HG03571 (cell line): ENCODE results near the gene ESF1.
"Not testable (repeated sequence)": the region's sequence is repeated elsewhere in the genome, so short reads cannot be mapped to it uniquely, and the experiment has no call there.

Experiments used
- ATAC-seq: cut with Tn5 transposase; IDR thresholded peaks from one replicate; pipeline ENCODE4 v1.9.1; 2021; ENCODE audit not compliant: unreplicated experiment

The ESF1 gene

DNA sequence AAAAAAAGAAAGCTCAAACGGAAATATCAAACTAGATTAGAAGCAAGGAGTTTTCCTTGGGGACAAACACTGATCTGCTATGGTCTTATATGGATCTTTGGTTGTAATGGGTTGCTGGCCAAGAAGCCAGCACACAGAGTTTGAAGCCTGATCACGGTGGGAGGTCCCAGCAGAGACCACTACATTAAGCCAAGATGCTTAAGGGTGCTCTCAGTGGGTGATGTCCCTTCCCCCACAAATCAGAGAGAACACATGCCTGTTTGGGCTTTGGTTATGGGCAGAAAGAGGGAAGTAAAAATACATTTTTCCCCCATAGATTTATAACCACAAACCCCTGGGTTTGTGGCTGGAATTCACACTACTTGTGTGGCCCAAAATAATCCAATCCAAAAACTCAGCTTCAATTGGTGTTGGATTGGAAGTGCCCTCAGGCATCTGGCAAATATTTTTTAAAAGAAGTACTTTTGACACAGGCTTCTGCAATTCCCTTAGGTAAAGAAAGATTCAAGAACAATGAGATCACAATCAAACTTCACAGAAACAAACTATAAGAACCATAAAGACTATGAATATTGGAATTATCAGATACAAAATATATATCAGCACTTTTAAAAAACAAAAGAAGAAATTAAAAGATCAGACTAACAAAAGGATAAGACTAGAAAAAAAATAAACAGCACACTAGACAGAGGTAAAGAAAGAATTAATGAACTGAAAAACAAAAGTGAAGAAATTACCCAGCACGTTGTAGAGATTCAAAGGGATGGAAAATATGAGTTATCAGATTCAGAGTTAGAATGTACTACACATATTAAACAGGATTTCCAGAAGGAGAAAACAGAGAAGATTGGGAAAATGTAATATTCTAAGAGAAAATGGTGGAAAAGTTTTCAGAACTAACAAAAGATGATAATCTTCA is 44.7 kb downstream of the ESF1 start:
- ATAC-seq: no peak

DNA sequence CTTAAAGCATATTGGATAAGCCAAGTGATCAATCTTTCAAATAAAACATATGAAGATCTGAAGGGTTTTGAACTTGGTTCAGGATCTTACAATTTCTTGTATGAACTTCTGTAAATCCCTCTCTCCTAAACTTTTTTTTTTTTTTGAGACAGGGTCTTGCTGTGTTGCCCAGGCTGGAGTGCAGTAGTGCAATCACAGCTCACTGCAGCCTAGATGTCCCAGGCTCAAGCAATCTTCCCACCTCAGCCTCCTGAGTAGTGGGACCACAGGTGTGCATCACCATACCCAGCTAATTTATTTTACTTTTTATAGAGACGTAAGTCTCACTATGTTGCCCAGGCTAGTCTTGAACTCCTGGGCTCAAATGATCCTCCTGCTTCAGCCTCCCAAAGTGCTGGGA is 46.5 kb downstream of the ESF1 start:
- not testable (repeated sequence) for ATAC-seq

- ATAC-seq: no peak
These were observed 48.1 kb downstream of the ESF1 start for GRCh38 chr20:13736436-13737191.

DNA sequence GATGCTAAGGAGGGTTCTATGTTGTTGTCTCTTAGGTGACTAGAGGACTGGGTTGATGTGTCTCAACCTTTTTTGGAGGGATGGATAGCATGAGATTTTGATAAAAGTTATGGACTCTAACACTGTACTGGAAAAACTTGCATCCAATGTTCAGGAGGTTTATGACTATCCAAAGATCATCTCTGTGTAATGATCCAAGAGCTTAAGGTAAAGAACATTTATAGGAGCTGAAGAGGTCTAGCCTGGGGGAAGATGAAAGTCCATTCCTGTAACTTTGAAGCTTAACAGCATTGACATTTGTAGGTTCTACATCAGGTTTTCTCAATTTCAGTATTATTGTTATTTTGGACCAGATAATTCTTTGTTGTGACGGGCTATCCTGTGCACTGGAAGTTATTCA is 48.9 kb downstream of the ESF1 start:
- ATAC-seq: no peak

DNA sequence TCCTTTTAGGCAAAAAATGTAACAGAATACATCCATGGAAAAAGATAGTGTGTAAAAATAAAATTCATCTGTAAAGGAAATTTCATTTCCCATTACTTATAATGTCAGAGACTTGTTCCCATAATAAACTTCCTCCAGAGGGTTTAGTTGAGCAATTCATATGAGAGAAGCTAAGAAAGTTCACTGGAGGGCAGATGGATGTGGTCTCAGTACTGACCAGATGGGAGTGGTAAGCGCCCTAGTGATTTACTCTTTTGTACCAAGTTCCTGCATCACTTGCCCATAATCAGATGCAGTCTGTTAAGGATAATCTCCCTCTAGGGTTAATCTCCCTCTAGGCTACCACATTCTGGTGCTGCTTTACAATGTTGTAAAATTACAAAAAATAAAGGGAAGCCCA is 61.7 kb downstream of the ESF1 start:
- no peak for ATAC-seq

DNA sequence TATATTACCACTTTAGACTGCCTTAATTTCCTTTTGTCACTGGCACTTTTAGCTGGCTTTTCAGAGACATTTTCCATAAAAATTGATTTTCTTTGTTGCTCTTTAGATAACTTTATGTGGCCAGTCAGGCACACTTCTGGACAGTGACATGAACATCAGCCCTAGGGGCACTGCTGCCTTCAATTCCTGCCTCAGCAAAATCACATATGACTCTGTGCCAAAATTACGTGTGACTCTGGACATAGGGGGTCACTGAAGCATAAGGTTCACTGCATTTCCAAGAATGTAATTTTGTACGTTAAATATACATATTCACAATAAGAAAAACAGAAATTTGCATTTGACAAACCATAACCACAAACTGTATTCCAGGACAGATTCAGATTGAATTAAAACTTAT is 66.5 kb downstream of the ESF1 start:
- ATAC-seq: no peak

- ATAC-seq: peak; percentile 79
These were observed 67.1 kb downstream of the ESF1 start for GRCh38 chr20:13717631-13718044.

DNA sequence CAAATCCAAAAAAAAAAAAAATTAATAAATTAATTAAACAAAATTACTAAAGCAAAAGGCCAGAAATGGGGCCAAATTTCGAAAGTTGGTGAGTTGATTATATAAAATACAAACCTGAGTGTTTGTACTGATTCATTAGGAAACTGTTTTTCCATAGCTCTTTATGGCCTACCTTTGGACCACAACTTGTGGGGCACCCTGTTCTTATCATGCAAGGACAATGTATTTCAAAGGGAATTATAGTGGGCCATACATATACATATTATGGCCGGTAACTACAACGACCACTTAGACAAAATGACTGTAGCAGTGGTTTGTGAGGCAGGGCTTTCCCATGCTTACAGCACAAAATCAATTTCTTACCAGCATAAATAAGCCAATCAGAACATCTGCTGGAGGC is 69.5 kb downstream of the ESF1 start:
- no peak for ATAC-seq

DNA sequence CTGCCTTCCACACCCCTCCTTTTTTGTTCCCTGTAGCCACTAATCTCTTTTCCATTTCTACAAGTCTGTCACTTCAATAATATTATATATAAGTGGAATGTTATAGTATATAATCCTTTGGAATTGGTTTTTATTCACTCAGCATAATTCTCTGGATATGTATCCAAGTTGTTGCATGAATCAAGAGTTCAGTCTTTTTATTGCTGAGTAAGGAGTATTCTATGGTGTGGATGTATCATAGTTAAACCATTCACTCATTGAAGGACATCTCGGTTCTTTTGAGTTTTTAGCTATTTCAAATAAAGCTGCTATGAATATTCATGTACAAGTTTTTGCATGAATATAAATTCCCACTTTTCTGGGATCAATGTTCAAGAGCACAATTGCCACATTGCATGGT is 76.5 kb downstream of the ESF1 start:
- no peak for ATAC-seq

- ATAC-seq: no peak
These were observed 81.5 kb downstream of the ESF1 start for GRCh38 chr20:13703265-13703664.

DNA sequence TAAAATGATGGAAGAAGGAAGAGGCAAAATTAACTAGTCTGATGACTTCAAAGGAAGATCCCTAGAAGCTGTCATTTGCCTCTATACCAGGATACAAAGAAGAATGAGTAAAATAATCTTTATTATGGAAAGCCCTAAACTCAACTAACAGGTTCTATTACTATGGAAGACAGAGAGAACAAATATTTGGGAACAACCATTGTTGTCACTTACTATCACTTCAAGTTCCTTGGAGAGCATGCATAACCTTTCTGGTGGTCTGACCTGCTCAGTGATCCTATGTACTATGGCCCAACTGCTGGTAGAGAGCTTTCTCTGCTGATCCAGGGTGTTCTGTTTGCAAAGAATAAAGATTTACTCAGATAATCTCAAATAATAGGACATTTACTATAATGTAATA is 83.2 kb downstream of the ESF1 start:
- no peak for ATAC-seq

GRCh38 chr20:13700761-13701160 is 84.0 kb downstream of the ESF1 start:
- ATAC-seq: no peak

GRCh38 chr20:13694420-13695150 is 90.1 kb downstream of the ESF1 start:
- no peak for ATAC-seq

DNA sequence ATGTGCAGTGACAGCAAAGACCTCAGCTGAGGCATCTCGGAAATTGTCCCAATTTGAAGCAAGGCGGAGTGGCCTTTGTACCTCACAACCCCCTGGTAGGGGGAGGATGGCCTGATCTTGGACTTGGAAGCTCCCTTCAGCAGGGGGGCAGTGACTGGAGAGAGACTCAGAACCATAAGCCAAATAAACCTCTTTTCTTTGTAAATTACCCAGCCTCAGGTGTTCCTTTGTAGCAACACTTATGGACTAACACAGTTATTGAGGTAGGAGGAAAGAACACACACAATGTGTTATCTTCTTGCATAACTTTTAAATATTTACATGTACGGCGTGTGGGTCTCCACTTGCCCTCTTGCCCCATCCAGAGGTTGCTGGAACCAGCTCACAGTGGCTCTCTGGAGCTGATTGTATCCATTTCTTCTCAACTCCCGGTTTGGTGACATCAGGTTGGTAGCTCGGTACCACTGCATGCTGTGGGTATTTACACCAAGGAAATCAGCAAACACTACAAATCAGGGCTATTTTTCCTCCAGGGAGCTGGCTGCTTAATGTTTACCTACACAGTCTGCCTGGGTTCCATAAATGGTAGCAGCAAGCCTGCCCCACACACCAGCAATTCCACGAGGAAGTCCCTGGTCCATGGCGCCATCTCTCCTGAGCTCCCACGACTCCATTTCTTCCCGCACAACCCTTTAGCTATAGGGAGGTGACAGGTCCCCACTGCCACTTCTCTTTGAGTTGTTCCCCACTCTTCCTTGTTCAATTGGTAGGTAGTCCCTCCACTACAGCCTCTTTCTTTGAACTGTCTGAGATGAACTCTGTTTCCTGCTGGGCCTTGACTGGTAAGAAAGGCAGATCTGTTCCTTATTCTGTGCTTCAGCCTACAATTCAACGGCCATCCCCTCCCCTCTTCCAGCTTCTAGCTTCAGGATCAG is 91.7 kb downstream of the ESF1 start:
- no peak for ATAC-seq

GRCh38 chr20:13690943-13691342 is 93.8 kb downstream of the ESF1 start:
- ATAC-seq: no peak

GRCh38 chr20:13687815-13688214 is 96.9 kb downstream of the ESF1 start:
- ATAC-seq: no peak

DNA sequence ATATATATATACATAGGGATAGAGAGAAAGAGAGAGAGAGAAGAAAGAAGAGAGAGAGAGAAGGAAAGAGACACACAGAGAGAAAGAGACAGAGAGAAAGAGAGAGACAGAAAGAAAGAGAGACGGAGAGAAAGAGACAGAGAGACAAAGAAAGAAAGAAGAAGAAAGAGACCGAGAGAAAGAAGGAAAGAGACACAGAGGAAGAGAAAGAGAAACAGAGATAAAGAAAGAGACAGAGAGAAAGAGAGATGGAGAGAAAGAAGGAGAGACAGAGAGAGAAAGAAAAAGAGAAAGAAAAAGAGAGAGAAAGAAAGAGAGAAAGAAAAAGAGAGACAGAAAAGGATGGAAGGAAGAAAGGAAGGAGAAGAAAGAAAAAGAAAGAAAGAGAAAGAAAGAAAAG is 99.1 kb downstream of the ESF1 start:
- no peak for ATAC-seq

DNA sequence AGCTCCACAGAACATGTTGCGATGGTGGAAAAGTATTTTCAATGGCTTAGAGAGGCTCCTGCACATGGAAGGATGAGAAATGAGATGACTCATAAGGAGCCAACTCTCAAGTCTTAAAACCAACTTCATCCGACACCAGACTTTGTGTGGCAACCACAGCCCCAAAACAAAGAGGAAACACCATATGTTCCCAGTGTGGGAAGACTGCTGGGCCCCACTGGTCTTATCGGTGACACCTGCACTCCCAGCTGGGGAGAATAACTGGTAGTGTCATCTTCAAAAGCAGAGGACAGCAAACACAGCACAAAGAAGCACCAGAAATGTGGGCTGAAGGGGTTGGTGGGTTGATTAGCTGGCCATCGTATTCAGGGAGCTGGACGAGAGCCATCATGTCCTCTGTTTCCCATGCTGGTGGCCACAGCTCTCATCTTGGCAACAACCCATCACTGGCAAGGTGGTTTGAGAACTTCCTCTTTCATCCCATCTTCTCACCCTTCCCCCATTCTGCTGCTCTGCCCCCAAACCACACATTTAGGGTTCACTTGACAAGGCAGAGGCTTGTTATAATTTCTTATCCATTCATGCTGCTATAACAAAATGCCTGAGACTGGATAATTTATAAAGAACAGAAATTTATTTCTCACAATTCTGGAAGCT is 100.0 kb downstream of the ESF1 start:
- peak; percentile 47 for ATAC-seq

DNA sequence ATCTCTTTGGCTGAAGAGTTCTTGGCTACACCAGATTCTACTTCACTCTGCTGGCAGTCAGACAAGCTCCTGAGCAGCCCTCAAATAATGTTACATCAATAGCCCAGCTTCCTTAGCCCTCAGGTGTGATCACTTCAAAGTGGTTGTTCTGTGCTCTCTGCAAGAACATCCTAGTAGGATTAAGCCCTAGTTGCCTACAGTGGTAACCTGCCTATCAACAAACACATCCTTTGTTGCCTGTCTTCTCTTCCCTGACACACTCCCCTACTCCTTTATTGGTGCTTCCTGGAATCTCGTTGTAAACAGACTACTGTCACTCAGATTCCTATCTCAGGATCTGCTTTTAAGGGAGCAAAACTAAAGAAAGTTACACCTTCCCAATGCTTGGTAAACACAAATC is 100.9 kb downstream of the ESF1 start:
- no peak for ATAC-seq
